WTC11 (cell line): ENCODE measurements around the gene URB1. TPM values are rescaled to one million over a fixed set of nuclear protein-coding genes. Genes with fewer than 3 reads are reported as not detected.
A peak's percentile ranks its signal among the peaks of the same experiment; 100 is the strongest.

ENCODE experiments used
- ATAC-seq: fragments of 200-7000 bp; cut with Tn5 transposase; 2 replicates; pipeline ENCODE4 v1.10.0; 2021; ENCODE audit warnings: mild to moderate bottlenecking, moderate library complexity
- CTCF ChIA-PET: fragments of 300-600 bp; sonication (Branson Sonifier 250); formaldehyde crosslinking; loops from one replicate; lab custom pipeline; 2021; ENCODE audit warnings: antibody characterized with exemption; lab: Charles Lee
- POLR2A ChIA-PET: fragments of 350-600 bp; sonication (Branson Sonifier 250); formaldehyde crosslinking; loops from one replicate; lab custom pipeline; 2021; ENCODE audit warnings: antibody characterized with exemption; lab: Charles Lee
- DNase-seq: peaks from one replicate; pipeline ENCODE4 v3.0.0; 2021; ENCODE audit warnings: low spot score
- H3K27ac Mint-ChIP-seq: 2 replicates; pipeline ENCODE4 v1.8.0; 2021; ENCODE audit warnings: mixed read lengths
- H3K27me3 Mint-ChIP-seq: 2 replicates; pipeline ENCODE4 v1.8.0; 2021; ENCODE audit warnings: low read depth, mild to moderate bottlenecking, moderate library complexity, mixed read lengths
- H3K36me3 Mint-ChIP-seq: 2 replicates; pipeline ENCODE4 v1.8.0; 2021; ENCODE audit warnings: mixed read lengths
- H3K4me1 Mint-ChIP-seq: 2 replicates; pipeline ENCODE4 v1.8.0; 2022; ENCODE audit warnings: mixed read lengths
- H3K4me3 Mint-ChIP-seq: 2 replicates; pipeline ENCODE4 v1.8.0; 2021; ENCODE audit warnings: mild to moderate bottlenecking, moderate library complexity, mixed read lengths
- H3K9me3 Mint-ChIP-seq: 2 replicates; pipeline ENCODE4 v1.8.0; 2021; ENCODE audit warnings: mixed read lengths
- ATF3 ChIP-seq: sonication (generic); formaldehyde crosslinking; conservative IDR thresholded peaks from 2 replicates; pipeline ENCODE4 v1.8.1; 2022; ENCODE audit warnings: mild to moderate bottlenecking, missing genetic modification reagents
- CBFB ChIP-seq: sonication (generic); formaldehyde crosslinking; IDR thresholded peaks from 2 replicates; pipeline ENCODE4 v1.8.1; 2022; ENCODE audit warnings: mild to moderate bottlenecking, low read depth, missing genetic modification reagents
- CREB1 ChIP-seq: sonication (generic); formaldehyde crosslinking; IDR thresholded peaks from 2 replicates; pipeline ENCODE4 v1.8.0; 2023; ENCODE audit warnings: mild to moderate bottlenecking, missing genetic modification reagents
- CREM ChIP-seq: sonication (generic); formaldehyde crosslinking; IDR thresholded peaks from 2 replicates; pipeline ENCODE4 v1.8.1; 2022; ENCODE audit warnings: mild to moderate bottlenecking, missing genetic modification reagents, moderate library complexity
- E2F1 ChIP-seq: sonication (generic); formaldehyde crosslinking; IDR thresholded peaks from 2 replicates; pipeline ENCODE4 v1.8.0; 2022; ENCODE audit warnings: mild to moderate bottlenecking, missing genetic modification reagents
- EMX1 ChIP-seq: fragments of 250-450 bp; sonication (Bioruptor Pico); IDR thresholded peaks from 2 replicates; pipeline ENCODE4 v1.8.0; 2021; ENCODE audit warnings: mild to moderate bottlenecking
- ERG ChIP-seq: fragments of 250-450 bp; sonication (Bioruptor Pico); IDR thresholded peaks from 2 replicates; pipeline ENCODE4 v1.8.0; 2021; ENCODE audit warnings: mild to moderate bottlenecking
- FOXP1 ChIP-seq: sonication (generic); formaldehyde crosslinking; IDR thresholded peaks from 2 replicates; pipeline ENCODE4 v1.8.0; 2022; ENCODE audit warnings: missing genetic modification reagents, mild to moderate bottlenecking, moderate library complexity, borderline replicate concordance
- GRHL2 ChIP-seq: fragments of 250-450 bp; sonication (Bioruptor Pico); IDR thresholded peaks from 2 replicates; pipeline ENCODE4 v1.8.0; 2022; ENCODE audit warnings: mild to moderate bottlenecking, moderate library complexity; ENCODE audit not compliant: insufficient replicate concordance, severe bottlenecking
- IRF1 ChIP-seq: sonication (generic); formaldehyde crosslinking; IDR thresholded peaks from 2 replicates; pipeline ENCODE4 v1.8.0; 2023; ENCODE audit warnings: missing genetic modification reagents
- KAT7 ChIP-seq: sonication (generic); formaldehyde crosslinking; IDR thresholded peaks from 2 replicates; pipeline ENCODE4 v1.8.1; 2023; ENCODE audit warnings: missing genetic modification reagents, mild to moderate bottlenecking, borderline replicate concordance
- PRRX2 ChIP-seq: fragments of 250-450 bp; sonication (Bioruptor Pico); IDR thresholded peaks from 2 replicates; pipeline ENCODE4 v1.8.0; 2021; ENCODE audit warnings: mild to moderate bottlenecking
- SOX15 ChIP-seq: fragments of 250-450 bp; sonication (Bioruptor Pico); IDR thresholded peaks from 2 replicates; pipeline ENCODE4 v1.9.0; 2021; ENCODE audit warnings: mild to moderate bottlenecking
- TEAD4 ChIP-seq: sonication (generic); formaldehyde crosslinking; IDR thresholded peaks from 2 replicates; pipeline ENCODE4 v1.8.0; 2022; ENCODE audit warnings: mild to moderate bottlenecking, missing genetic modification reagents
- ZBTB21 ChIP-seq: sonication (generic); formaldehyde crosslinking; IDR thresholded peaks from 2 replicates; pipeline ENCODE4 v1.8.1; 2023; ENCODE audit warnings: mild to moderate bottlenecking, missing genetic modification reagents, borderline replicate concordance
- ZMAT4 ChIP-seq: fragments of 250-450 bp; sonication (Bioruptor Pico); IDR thresholded peaks from 2 replicates; pipeline ENCODE4 v1.9.0; 2021; ENCODE audit warnings: mild to moderate bottlenecking
- ZNF396 ChIP-seq: fragments of 250-450 bp; sonication (Bioruptor Pico); IDR thresholded peaks from 2 replicates; pipeline ENCODE4 v1.8.0; 2021; ENCODE audit warnings: mild to moderate bottlenecking, moderate library complexity, borderline replicate concordance
- ZNF532 ChIP-seq: fragments of 250-450 bp; sonication (Bioruptor Pico); IDR thresholded peaks from 2 replicates; pipeline ENCODE4 v1.9.0; 2021; ENCODE audit warnings: mild to moderate bottlenecking, borderline replicate concordance
- total RNA-seq: library from RNA; stranded (reverse); gene quantifications from 3 replicates; pipeline ENCODE4 v1.2.3, GENCODE V29; 2021

The URB1 gene
- total RNA-seq, 1 experiment from 2014 or later = 38.7 TPM

- peaks cover 39% of the 10 kb centered on the region for H3K4me1 Mint-ChIP-seq
- peaks cover 55% of the 10 kb centered on the region for H3K36me3 Mint-ChIP-seq
- no peaks in the 10 kb centered on the region for H3K9me3 Mint-ChIP-seq
- no peak overlapping the region for H3K4me3 Mint-ChIP-seq
- DNase-seq (no peak), ATAC-seq (no peak)
- ChIA-PET CTCF (interaction anchor here (0.6 to 1.3 kb wide), 4 partner anchors 71 to 1556 kb away, joined by 3 to 12 read pairs (median 4); no protein-coding TSS in a partner anchor), POLR2A (no interaction called here)
- peak overlapping the region; percentile 79; the same call in 1 of the 2 replicates for H3K27ac Mint-ChIP-seq
- TF ChIP-seq EMX1 (CRISPR knock-in tag) (no peak), FOXP1 (no peak), CREB1 (CRISPR knock-in tag) (no peak), ATF3 (CRISPR knock-in tag) (no peak), ZBTB21 (no peak), ZNF532 (CRISPR knock-in tag) (no peak), ERG (no peak), CBFB (CRISPR knock-in tag) (no peak), PRRX2 (CRISPR knock-in tag) (no peak), CREM (CRISPR knock-in tag) (no peak), KAT7 (CRISPR knock-in tag) (no peak), GRHL2 (CRISPR knock-in tag) (no peak), ZNF396 (CRISPR knock-in tag) (no peak), ZMAT4 (CRISPR knock-in tag) (no peak), E2F1 (CRISPR knock-in tag) (no peak), SOX15 (CRISPR knock-in tag) (no peak), TEAD4 (CRISPR knock-in tag) (no peak), IRF1 (no peak)
- no peaks in the 10 kb centered on the region for H3K27me3 Mint-ChIP-seq
Measured at GRCh38 chr21:32387151-32387550, 5.7 kb downstream of the URB1 start.
